Measurements from ENCODE around the gene SEMA3F. TPM values are rescaled to one million over a fixed set of nuclear protein-coding genes. Genes with fewer than 3 reads are reported as not detected.

The SEMA3F gene
- total RNA-seq, 1 donor from 2014 or later, result 12.3 TPM

DNA sequence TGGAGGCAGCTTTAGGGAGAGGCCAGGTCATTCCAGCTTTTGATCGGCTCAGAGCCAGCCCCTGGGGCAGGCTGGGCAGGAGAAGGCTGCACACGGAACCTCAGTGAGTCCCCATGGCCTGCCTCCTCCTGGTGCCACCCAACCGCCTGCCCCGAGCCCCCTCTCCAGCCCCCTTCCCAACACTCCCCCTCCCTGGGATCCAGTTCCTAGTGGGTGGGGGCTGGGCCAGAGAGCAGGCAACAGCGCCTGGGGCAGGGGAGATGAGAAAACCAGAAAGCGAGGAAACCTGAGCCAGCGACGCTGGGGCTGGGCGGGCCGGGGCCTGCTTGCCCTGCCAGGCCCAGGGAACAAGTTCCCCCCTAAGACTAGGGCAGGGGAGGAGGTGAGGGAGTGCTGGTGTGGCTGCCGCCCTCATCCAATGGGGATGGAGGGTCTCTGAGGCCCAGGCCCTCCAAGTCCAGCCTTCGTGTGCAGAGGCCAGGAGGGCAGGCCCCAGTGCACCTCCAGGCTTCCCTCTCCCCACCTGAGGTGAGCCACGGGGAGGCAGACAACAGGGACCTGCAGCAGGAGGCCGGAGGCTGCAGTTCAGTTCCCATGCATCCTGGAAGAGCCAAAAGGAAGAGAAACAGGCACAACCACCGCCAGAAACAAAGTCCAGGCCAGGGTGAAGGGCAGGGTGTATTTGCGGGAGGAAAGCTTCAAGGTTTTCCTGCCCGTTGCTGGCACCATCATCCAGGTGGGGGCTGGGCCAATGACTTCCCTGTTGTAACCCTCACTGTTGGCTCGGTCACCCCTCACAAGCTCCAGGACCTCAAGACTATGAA, 4.0 kb upstream of the SEMA3F start:
- DNase-seq (ENCODE audit: missing footprints), result no peak
- ATAC-seq, result no peak
- intact Hi-C loops (cut with DNase I), result no loop called here

DNA sequence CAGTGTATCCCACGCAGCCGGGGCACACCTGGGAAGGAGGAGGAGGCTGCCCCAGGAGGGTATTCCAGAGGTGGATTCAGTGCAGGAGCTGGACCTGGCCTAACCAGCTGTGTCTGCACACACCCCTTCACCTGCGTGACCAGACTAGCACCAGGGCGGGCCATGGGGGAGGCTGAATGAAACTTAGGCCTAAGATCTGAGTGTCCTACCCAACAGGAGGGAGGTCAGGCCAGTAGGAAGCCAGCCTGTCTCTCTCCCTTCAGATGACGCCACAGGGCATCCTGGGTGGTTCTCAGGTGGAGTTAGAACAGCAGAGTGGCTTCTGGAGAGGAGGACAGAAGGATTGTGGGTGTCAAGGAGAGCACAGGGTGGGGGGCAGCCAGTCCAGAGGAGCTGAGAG, 3.4 kb upstream of the SEMA3F start:
- ATAC-seq, result no peak
- DNase-seq (ENCODE audit: missing footprints), result no peak
- intact Hi-C loops (cut with DNase I), result no loop called here

DNA sequence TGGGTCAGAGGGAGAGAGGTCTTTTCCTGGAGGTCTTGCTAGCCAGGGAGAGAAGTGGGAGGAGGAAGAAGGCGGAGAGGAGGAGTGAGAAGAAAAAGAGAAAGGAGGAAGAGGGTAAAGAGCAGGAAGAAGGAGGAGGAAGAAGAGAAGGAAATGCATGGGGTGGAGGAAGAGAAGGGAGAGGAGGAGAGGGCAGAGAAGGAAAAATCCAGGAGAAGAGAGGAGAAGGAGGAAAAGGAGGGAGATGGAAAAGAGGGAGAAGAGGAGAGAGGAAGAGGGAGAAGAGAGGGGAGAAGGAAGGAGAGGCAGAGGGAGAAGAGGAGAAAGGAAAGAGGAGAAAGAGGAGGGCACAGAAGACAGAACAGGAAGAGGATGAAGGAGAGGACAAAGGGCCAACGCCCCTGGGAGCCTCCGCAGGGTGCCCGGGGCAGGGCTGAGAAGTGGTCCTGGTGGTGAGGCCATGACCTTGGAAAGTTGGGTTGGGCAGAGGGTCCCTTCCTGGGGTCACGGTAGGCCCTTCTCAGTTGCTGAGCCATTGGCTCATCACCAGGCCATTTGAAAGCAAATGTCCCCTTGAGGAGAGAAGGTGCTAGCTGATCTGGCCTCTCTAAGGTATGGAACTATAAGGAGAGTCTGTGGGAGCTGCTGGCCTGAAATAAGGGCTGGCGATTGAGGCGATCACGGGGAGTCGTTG, 1.2 kb upstream of the SEMA3F start:
- intact Hi-C loops (cut with DNase I), result loop anchor here (2.0 kb wide), 1 partner anchor 35 kb away; no protein-coding TSS in a partner anchor
- ATAC-seq (no peak), DNase-seq (ENCODE audit: missing footprints) (no peak)

DNA sequence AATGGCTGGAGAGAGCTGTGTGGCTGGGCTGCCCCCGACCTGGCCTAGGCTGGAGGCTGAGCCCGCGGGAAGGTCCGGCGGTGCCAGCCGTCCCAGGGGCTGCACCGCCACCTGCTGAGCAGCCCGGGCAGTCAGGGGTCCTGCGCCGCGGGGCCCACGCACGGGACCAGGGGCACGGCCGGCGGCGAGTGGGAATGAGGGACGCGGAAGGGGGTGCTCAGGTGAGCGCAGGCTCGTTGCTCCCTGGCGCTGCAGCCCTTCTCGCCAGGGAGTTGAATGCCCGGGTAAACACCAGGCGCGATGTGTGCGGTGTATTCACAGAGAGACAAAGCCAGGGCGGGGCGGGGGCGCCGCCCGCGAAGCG, 666 bp upstream of the SEMA3F start:
- DNase-seq (ENCODE audit: missing footprints), result no peak
- intact Hi-C loops (cut with DNase I), result loop anchor here (2.0 kb wide), 1 partner anchor 34 kb away; no protein-coding TSS in a partner anchor
- ATAC-seq, result peak; percentile 45

DNA sequence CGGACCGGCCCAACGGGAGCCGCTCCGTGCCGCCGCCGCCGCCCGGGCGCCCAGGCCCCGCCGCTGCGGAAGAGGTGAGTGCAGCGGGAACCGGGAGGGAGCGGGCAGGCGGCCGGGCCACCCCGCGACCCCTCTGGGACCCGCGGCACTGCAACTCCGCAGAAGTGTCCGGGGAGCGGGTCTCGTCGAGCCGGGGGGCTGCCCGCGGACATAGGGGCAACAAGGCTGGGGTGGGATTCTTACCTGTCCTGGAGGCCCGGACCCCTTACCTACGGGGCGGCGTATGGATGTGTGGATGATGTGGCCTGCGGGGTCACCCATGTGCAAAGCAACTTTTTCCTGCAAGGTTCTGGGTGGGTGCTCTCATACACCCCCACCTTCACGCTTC, 361 bp downstream of the SEMA3F start:
- intact Hi-C loops (cut with DNase I), result loop anchor here (2.0 kb wide), 1 partner anchor 33 kb away; no protein-coding TSS in a partner anchor
- DNase-seq (ENCODE audit: missing footprints) (no peak), ATAC-seq (no peak)

DNA sequence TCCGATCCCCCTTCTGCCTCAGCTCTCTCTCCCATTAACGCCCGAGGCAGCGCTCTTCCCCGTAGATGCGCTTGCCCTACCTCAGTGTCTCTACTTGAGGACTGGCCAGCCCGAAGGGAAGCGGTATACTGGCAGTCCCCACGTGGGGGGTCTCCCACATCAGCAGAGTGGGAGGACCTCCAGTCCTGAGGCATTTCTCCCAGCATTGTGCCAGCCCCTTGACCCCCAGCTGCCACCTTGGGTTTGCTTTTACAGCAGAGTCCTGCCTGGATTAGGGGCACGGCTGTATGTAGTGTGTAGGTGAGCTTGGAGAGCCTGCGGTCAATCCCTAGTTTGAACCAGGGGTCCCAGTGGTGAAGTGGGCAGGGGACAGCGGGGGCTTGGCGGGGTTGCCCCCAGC, 767 bp downstream of the SEMA3F start:
- ATAC-seq (no peak), DNase-seq (ENCODE audit: missing footprints) (no peak)
- intact Hi-C loops (cut with DNase I), result loop anchor here (2.0 kb wide), 1 partner anchor 33 kb away; no protein-coding TSS in a partner anchor

DNA sequence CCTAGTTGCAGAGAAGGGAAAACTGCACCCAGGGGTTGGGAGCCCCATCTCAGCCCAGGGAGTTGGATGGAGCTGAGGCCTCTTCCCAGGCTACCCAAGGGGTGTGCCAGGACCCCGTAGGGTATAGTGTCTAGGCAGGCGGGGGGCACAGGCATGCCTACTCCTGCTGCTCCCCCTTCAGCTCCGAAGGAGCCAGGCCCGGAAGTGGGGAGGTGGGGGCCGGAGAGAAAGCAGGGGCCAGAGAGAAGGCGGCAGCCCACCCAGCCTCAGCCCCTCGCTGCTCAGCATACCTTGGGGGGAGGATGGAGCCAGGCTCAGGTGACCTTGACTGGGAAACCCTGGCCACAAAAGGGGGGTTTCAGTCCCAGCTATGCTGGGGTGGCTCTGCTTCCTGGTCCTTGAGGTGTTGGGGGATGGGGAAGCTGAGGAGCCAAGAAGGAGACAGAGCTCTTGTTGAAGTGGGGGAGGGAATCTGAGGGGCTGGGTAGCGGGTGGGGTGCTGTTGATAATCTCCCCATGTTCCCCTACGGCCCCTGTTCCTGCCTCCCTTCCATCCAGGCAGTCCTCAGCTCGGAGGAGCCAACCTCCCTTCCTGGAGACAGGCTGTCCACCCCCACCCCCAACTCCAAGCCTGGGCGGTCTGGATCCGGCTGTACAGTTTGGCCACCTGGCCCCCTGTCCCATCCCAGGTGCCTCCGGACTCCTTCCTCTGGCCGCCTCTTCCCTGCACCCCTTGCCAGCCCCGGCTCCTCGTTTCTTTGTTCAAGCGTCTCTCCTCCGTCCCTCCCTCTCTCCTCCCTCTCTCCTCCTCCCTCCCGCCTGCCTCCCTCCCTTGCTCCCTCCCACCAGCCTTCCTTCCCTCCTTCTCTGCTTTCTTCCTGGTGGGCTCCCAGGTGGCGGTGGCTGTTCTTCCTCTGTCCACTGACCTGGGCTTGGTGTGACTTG, 1.7 kb downstream of the SEMA3F start:
- ATAC-seq, result no peak
- intact Hi-C loops (cut with DNase I), result no loop called here

DNA sequence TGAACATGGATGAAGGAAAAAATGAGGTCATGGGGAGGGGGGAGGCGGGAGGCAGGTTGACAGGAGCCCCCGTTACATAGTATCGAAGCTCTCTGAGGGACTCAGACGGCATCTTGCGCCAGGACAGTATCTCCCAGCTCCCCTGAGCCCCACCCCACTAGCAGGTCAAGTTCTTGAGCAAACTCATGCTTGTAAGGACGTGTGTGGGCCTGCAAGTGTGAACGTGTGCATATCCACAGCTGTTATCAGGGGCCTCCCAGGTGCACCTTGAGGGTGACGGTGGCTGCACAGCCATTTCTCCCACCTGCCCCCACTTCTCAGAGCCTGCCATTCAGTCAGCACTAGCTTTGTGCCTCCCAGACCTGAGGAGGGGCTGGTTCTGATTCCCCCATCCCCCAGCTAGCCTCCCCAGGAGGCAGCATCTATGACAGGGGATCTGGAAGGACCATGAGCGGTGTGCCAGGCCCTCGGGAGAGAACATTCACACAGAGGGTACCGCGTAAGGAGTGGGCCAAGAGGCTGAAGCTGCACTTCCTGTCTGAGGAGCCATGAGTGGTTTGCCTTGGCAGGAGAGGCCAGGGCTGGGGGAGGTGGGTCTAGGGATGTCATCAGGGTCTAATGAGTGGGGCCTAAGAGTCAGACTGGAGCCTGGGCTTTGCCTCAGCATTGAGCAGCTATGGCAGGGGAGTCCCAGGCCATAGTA, 2.9 kb downstream of the SEMA3F start:
- intact Hi-C loops (cut with DNase I), result no loop called here
- DNase-seq (ENCODE audit: missing footprints), result no peak
- no peak for ATAC-seq

More for the DNA sequence above, 1.7 kb downstream of the SEMA3F start:
- DNase-seq (ENCODE audit: missing footprints), result no peak

DNA sequence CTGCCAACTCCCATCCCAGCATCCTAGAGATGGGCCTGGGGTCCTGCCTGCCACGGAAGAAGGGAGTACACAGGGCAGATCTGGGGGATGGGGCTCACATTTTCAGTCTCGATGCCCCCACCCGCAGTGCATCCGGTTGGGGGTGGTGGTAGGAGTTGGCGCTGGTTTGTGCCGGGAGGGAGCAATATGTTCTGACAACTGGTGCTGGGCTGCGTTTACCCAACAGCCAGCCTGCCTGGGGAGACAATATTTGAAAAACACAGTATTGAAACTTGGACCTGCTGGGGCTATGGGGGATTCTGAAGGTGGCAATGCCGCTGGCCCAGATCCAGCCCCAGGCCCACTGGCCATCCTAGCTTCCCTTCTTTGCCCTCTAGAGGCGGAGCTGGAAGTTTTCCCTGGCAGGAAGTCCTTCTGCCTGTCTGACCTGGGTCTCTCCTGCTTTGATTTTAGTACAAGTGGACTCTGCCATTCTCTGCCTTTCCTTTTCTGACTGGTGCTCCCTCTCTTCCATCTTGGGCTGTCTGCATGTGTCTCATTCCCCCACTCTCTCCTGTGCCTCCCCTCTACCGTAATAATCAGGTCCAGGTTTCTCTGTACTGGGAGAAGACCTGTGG, 3.5 kb downstream of the SEMA3F start:
- intact Hi-C loops (cut with DNase I), result no loop called here
- ATAC-seq (no peak), DNase-seq (ENCODE audit: missing footprints) (no peak)

DNA sequence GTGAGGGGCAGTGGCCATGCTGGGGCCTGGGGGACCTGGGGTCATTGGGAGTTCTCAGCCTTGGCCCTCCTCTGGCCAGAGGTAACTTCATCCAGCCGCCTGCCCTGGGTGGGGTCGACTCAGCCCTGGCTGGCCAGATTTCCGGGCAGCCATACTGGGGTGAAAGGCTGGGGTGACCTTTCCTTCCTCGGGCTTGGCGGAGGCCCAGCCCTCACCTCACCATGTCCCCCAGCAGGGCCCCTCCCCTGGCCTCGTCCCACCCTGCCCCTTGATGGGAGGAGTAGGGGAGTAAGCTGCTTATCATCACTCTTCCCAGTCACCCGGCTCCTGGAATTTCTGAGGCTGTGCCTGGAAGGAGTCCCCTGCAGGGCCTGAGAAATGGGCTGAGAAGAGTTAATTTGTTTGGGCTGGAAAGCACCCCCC, 5.4 kb downstream of the SEMA3F start:
- intact Hi-C loops (cut with DNase I), result no loop called here
- DNase-seq (ENCODE audit: missing footprints) (no peak), ATAC-seq (no peak)

DNA sequence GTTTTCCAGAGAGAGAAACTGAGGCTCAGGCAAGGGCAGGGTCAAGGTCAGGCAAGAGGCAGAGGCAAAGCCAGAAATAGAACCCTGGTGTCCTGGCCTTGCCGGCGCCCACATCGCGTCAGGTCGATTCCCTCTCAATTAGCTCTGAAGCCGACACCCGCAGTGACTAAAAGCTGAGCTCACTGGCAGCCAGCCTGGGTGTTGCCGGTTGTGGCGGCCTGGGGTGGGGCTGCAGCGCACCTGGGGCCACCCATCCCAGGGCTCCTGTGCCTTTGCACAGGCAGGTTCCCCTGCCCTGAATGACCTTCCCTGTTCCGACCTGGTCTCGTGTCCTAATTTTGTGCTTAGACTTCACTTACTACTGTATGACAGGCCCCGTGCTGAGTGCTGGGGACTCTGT, 6.2 kb downstream of the SEMA3F start:
- intact Hi-C loops (cut with DNase I), result no loop called here
- ATAC-seq (no peak), DNase-seq (ENCODE audit: missing footprints) (no peak)

DNA sequence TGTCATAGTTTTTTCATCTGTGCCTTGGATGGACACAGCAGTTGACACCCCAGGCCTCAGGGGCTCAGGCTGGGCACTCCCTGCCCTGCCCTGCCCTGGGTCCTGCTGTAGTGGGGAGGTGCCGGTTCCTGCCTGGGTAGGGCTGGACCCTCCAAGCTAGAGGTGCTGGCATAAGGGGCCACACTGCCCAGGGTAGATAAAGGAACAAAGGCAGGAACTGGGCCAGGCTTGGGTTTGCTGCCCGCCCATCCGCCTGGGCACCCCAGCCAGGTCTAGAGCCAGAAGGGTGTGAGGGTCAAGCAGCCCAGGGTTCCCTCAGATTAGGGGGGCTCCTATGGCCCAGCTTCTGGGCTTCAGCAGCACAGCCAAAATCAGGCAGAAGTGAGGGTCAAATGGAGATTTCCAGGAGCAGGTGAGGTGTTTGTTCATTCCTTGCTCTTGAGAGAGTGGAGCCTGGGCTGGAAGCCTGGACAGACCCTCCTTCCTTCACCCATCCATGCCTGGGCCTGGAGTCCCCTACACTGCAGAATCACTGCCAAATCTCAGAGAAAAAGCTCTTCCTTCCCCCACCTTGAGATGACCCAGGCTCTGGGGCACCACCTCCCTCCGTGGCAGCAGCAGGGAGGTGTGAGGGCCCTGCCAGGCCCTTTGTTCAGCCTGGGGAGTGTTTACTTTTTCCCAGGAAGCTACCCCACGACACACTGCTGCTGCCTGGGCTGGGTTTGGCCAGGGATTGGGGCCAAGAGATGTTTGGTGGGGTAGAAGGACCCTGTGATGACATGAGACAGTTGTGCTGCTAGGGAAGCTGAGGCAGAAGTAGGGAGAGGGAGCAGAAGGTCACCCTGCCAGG, 7.1 kb downstream of the SEMA3F start:
- DNase-seq (ENCODE audit: missing footprints) (no peak), ATAC-seq (no peak)

DNA sequence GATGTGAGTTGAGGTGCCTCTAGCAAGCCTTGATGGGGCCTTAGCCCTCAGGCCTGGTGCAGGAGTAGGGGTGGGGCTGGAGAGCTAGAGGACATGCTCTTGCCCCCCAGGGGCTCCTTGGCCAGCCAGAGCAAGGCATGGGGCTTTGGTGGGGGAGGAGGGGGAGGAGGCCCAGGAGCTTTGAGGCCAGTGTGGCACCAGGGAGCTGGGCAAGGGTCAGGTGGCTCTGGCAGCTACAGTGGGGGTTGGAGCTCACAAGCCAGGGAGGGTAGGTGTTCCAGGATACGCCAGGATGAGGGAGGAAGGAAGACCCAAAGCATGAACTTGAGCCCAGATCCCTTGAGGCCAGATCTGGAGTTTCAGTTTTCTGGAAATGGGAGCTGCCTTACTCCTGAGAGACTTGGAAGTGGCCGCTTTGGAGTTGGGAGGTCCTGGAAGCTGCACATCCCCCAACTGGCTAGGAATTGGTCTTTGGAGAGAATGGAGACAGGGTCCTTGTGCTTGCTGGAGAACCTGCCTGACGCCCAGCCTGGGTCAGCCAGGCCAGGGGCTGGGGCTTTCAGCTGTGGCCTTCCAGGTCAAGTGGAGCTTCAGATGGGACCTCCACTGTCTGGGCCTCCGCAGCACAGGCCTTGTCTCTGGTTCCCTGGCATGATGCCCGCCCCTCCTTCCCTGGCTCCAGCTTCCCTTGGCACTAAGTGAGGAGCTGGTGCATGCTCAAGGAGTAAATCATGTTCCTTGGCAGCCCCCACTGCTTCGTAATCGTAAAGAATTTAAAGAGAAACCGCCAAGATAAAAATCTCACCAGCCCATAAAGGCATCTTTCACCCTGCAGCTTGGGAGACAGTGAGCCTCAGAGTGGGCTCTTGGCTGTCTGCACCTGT, 8.7 kb downstream of the SEMA3F start:
- intact Hi-C loops (cut with DNase I), result no loop called here
- ATAC-seq (no peak), DNase-seq (ENCODE audit: missing footprints) (no peak)

More for the DNA sequence above, 7.1 kb downstream of the SEMA3F start:
- intact Hi-C loops (cut with DNase I), result no loop called here

DNA sequence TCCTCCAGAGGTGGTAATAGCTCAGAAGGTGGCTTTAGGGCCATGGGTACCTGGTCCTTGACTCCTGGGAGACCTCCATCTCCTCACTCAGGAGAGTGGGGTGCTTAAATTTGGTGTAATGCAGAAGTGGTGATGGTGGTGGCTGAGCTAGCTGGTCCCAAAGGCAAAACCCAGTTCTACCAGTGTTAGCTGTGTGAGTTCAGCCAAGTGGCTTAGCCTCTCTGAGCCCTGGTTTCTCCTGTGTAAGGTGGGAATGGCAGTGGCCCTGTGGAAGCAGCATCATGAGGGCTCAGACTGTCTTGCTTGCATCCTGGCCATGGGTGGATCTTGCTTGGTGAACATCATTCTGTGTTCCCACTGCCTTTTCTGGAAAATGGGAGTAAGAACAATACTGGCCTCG, 9.4 kb downstream of the SEMA3F start:
- no peak for ATAC-seq
- no peak for DNase-seq (ENCODE audit: missing footprints)
- intact Hi-C loops (cut with DNase I), result no loop called here

DNA sequence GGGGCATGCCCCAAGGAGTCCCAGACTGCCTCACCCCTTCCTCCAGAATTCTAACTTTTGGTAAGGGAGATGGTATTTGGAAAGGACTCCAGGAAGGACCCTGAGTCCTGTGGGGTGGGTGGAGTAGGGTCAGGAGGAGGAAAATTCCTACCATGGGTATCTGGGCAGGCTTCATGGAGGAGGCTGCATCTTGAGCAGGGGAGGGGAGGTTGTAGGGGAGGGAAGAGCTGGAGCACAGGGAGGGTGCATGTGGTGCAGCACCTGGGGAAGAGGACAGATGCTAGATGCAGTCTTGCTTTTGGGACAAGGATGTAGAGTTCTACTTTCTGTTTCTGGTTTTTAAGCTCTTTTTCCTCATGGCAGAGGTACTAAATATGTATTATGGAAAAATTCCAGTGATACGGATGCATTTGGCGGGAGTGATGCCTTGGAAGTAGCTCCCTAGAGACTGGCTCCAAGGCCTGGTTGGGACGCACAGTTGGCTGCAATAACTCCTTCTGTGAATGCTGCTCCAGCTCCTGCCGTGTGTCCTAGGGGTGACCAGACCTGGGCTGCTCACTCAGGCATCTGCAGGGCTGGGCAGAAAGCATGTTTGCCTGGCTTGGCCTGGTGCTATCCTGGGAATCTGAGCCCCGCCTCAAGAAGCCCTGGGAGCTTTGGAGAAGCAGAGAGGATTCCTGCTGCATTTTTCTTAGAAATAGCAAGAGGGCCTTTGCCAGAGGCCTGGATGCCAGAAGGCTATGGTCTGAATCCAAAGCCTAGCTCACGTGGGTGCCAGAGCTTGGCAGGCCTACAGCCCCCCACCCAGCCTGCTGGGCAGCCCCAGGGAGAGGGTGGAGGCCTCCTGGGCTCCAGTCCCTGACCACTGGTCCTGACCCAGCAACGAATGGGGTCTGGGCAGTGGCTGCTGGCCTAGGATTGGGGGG, 10.1 kb downstream of the SEMA3F start:
- DNase-seq (ENCODE audit: missing footprints) (no peak), ATAC-seq (peak; percentile 28)
- intact Hi-C loops (cut with DNase I), result no loop called here
